GM21717 (cell line): Measurements from ENCODE around the gene CENPF.
"Not testable (repeated sequence)": the region's sequence is repeated elsewhere in the genome, so short reads cannot be mapped to it uniquely, and the experiment has no call there.

Experiments used
- ATAC-seq: cut with Tn5 transposase; IDR thresholded peaks from one replicate; pipeline ENCODE4 v1.9.1; 2021; ENCODE audit warnings: mild to moderate bottlenecking, moderate library complexity; ENCODE audit not compliant: unreplicated experiment

The CENPF gene

GRCh38 chr1:214583824-214584554 lies 19.0 kb upstream of the CENPF start:
- ATAC-seq: no peak

GRCh38 chr1:214584805-214585766 lies 17.9 kb upstream of the CENPF start:
- ATAC-seq: peak; percentile 76

- ATAC-seq: no peak
These were observed 16.4 kb upstream of the CENPF start for GRCh38 chr1:214586621-214587020.

DNA sequence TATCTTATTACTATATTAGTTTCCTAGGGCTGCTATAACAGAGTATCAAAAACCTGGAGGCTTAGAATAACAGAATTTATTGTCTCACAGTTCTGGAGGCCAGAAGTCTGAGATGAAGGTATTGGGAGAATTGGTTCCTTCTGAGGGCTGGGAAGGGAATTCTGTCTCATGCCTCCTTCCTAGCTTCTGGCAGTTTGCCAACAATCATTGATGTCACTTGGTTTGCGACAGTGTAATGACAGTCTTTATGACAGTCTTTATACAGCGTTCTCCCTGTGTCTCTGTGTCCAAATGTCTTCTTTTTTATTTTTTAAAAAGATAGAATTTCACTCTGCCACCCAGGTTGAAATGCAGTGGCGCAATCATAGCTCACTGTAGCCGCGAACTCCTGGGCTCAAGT lies 15.8 kb upstream of the CENPF start:
- no peak for ATAC-seq

DNA sequence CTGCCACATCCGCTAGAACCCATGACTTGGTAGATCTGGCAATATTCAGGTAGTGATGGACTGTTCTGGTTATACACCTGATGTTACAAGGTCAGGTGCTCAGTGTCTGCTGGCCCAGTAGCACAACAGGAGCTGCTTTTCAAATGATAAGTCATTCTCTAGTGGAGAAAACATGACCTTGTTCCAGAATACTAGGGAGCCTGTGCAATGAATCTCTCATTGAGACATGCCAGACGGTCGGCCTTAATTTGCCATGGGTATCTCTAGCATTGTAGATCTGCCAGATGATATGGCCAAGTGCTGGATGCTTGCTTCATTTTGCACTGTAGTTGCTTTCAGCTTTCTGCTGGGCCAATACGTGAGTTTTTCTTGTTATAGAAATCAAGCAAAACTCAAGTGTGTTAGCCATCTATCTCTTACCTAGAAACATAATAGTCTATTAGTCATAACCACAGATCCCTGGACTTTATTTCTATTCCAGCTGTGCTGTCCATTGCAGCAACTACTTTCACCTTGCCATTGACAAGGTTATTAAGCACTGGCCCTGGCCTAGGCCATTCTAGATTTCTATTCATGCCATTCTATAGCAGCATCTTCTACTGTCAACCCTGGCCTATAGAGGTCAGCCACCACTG lies 13.9 kb upstream of the CENPF start:
- ATAC-seq: no peak

- ATAC-seq: no peak
These were observed 12.3 kb upstream of the CENPF start for GRCh38 chr1:214590696-214591095.

- ATAC-seq: not testable (repeated sequence)
These were observed 11.1 kb upstream of the CENPF start for GRCh38 chr1:214591918-214592317.

- no peak for ATAC-seq
These were observed 9.8 kb upstream of the CENPF start for GRCh38 chr1:214593158-214593557.

DNA sequence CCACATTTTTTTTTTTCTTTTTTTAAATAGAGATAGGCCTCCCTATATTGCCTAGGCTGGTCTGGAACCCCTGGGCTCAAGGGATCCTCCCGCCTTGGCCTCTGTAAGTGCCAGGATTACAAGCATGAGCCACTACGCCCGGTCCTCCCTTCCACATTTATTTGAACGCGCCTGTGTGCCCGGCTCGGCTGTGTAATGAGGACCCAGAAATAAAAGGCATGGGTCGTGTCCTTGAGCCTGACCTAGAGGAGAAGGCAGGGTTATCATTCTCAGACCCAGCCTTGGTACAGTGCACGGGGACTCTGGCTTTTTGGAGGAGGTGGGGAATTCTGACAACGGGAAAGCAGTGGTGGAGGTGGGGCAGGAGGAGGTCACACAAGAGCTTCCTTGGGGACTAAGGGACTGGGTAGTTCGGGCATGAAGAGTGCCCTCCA lies 841 bp downstream of the CENPF start:
- ATAC-seq: no peak

DNA sequence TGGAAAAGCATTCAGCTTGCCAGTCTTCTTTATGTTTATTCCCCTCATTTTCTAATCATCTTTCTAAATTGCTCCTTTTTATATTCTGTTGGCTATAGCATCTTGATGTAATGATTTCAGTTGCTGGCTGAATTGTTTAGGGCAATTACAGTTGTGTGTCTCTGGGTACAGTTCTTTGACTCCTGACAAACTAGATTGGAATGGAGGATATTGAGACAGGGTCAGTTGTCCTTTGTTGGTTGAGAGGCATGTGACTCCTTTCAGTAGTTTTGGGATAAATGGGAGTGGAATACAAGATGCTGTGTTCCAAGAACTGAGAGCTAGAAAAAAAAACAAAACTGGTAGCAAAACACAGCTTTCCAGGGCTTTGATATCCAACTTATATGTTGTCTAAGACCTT lies 1.5 kb downstream of the CENPF start:
- ATAC-seq: no peak

GRCh38 chr1:214605484-214605883 lies 2.5 kb downstream of the CENPF start:
- not testable (repeated sequence) for ATAC-seq

DNA sequence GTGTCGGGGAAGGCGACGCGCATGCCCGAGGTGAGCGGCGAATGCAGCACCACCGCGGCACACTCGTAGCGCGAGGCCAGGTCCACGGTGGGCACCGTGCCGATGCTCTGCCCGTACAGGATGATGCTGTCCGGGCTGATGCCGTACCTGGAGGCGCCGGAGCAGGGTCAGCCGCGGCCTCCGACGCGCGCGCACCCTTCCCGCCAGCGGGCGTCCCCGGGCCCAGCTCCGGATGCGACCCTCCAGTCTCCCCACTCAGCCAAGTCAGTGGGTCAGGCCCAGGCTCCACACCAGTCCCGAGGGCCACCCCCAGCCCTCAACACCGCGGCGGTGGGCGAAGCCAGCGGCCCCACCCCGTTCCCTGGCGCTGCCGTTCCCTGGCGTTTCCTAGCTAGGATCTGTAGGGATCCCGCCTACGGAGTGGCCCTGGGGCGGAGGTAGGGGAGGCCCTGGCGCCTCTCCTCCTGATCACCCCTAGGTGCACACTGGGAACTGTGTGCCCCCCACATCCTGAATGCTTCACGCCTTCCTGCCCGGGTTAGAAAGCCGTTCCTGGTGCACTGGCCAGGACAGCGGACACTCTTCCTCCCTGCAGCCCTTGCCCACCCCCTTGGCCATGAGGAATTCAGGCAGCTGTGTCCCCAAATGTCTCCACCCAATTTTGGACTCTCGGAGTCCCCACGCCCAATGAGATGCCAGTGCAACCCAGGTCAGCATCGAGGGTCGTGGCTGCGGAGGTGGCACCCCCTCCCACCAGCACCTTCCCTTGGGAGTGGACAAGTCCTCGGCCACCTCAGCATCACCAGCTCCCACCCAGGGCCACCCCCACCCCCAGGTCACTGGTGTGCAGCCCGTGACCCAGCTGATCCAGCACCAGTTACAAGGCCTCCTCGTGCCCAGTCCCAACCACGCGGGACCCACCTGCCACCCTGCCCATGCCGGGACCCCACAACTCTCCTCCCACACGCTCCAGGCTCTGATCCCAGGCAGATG lies 3.2 kb downstream of the CENPF start:
- ATAC-seq: not testable (repeated sequence)

DNA sequence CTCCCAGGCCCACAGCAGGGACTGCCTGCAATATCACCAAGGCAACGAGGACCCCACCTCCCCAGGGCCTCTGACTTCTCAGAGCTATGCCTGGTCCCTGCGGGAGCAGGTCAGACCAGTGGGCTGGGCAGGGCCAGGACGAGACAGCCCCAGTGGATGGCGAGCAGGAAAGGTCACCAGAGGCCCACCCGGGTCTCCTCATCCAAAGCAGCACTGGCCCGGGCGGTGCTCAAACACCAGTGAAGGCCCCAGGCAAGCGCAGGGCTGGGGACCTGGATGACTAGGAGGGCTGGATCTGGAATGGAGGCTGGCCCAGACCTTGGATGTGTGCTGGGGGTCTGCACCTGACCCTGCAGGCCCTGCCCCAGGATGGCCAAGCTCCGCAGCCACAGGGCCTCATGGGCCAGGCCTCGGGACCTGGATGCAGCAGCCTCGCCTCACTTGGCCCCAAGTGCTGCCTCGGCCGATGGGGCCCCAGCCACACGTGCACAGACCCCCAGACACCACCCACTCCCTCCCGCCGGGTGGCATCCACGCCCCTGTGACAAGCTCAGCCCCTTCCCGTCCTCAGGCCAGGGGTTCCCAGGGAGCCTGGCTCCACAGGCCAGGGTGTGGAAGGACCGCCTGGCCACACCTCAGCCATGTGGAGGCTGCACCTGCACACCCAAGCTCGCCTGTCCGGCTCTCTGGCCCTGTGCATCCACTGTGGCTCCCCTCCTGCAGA lies 4.7 kb downstream of the CENPF start:
- not testable (repeated sequence) for ATAC-seq

GRCh38 chr1:214608216-214608783 lies 5.3 kb downstream of the CENPF start:
- not testable (repeated sequence) for ATAC-seq

DNA sequence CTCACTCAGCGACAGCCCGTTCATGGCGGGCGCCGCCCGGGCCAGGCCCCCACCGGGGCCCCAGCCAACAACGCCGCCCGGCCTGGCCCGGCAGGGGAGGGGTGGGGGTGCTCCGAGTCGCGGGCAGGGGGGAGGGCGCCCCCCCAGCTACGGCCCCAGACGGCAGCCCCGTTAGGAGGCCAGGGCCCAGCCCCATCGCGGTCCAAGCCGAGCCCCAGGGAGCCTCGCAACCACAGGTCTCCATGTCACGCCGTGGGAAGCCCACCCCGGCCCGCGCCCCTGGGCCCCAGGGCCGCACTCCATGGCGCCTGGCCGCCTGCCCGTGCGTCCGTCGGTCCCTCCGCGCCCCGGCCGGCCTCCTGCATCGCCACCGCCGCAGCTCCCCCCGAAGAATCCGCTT lies 5.8 kb downstream of the CENPF start:
- not testable (repeated sequence) for ATAC-seq

DNA sequence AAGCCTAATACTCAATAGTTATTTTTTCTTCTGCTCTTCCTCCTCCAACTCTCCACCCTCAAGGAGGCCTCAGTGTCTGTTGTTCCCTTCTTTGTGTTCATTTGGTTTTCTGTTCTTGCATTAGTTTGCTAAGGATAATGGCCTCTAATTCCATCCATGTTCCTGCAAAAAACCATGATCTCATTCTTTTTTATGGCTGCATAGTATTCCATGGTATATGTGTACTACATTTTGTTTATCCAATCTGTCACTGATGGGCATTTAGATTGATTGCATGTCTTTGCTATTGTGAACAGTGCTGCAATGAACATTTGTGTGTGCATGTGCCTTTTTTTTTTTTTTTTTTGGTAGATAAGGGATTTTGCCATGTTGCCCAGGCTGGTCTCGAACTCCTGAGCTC lies 6.7 kb downstream of the CENPF start:
- ATAC-seq: no peak

GRCh38 chr1:214610136-214610535 lies 7.1 kb downstream of the CENPF start:
- ATAC-seq: not testable (repeated sequence)

- ATAC-seq: no peak
These were observed 12.1 kb downstream of the CENPF start for GRCh38 chr1:214615109-214615508.

GRCh38 chr1:214615871-214616270 lies 12.9 kb downstream of the CENPF start:
- ATAC-seq: no peak
